GM19023 (cell line): ENCODE results near the gene FDX2.
"Not testable (repeated sequence)": the region's sequence is repeated elsewhere in the genome, so short reads cannot be mapped to it uniquely, and the experiment has no call there.

Experiments used
- ATAC-seq: cut with Tn5 transposase; IDR thresholded peaks from one replicate; pipeline ENCODE4 v1.9.1; 2021; ENCODE audit warnings: mild to moderate bottlenecking, moderate library complexity; ENCODE audit not compliant: unreplicated experiment

FDX2 gene

GRCh38 chr19:10285393-10285792 lies 30.4 kb downstream of the FDX2 start:
- ATAC-seq, result no peak

DNA sequence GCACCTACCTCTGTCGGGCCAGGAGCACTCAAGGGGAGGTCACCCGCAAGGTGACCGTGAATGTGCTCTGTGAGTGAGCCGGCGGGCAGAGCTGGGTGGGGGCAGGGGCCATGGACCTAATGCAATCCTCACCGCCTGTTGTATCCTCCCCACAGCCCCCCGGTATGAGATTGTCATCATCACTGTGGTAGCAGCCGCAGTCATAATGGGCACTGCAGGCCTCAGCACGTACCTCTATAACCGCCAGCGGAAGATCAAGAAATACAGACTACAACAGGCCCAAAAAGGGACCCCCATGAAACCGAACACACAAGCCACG lies 30.9 kb downstream of the FDX2 start:
- no peak for ATAC-seq

DNA sequence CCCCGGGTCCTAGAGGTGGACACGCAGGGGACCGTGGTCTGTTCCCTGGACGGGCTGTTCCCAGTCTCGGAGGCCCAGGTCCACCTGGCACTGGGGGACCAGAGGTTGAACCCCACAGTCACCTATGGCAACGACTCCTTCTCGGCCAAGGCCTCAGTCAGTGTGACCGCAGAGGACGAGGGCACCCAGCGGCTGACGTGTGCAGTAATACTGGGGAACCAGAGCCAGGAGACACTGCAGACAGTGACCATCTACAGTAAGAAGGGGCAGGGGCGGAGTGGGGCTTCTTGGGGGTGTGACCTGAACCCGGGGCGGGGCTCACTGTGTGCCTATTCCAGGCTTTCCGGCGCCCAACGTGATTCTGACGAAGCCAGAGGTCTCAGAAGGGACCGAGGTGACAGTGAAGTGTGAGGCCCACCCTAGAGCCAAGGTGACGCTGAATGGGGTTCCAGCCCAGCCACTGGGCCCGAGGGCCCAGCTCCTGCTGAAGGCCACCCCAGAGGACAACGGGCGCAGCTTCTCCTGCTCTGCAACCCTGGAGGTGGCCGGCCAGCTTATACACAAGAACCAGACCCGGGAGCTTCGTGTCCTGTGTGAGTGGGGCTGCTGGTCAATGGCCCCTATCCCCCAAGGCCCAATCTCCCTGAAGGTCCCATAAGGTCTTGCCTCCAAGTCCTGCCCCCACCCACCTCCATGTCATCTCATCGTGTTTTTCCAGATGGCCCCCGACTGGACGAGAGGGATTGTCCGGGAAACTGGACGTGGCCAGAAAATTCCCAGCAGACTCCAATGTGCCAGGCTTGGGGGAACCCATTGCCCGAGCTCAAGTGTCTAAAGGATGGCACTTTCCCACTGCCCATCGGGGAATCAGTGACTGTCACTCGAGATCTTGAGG lies 31.5 kb downstream of the FDX2 start:
- ATAC-seq, result no peak

- ATAC-seq, result no peak
Measured at GRCh38 chr19:10283301-10284064, 32.3 kb downstream of the FDX2 start.

GRCh38 chr19:10282043-10282442 lies 33.8 kb downstream of the FDX2 start:
- not testable (repeated sequence) for ATAC-seq

- ATAC-seq, result no peak
Measured at GRCh38 chr19:10279737-10280442, 35.9 kb downstream of the FDX2 start.

DNA sequence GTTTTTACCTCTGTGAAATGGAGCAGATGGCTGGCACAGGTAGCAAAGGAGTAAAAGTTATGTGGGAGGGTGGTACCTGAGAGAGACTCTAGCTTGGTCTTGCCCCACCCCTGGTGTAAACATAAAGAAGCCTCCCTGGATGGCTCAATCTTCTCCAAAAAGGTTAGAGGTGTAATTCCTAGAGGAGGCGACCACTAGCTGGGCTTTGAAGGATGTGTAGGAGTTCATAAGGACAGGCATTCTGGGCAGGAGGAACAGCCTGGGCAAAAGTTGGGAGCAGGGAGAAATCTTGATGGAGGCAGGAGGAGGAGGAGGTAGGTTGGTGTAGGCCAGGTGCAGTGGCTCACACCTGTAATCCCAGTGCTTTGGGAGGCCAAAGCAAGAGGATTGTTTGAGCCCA lies 36.9 kb downstream of the FDX2 start:
- no peak for ATAC-seq

- ATAC-seq, result no peak
Measured at GRCh38 chr19:10277795-10278589, 37.8 kb downstream of the FDX2 start.

DNA sequence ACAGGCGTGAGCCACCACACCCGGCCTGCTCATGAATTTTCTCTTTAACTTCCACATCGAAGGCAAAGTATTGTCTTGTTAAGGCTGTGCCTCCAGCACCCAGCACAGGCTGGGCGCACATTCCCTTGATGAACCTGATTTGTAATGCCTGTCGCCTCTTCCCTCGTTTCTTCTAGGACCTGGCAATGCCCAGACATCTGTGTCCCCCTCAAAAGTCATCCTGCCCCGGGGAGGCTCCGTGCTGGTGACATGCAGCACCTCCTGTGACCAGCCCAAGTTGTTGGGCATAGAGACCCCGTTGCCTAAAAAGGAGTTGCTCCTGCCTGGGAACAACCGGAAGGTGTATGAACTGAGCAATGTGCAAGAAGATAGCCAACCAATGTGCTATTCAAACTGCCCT lies 41.2 kb downstream of the FDX2 start:
- no peak for ATAC-seq

GRCh38 chr19:10271543-10272086 lies 44.2 kb downstream of the FDX2 start:
- ATAC-seq, result peak; percentile 15

- ATAC-seq, result peak; percentile 50
Measured at GRCh38 chr19:10270616-10271394, 45.0 kb downstream of the FDX2 start, which contains the start of gene ICAM1. ICAM1 (plus strand) TSS chr19:10271120; CDS start chr19:10271160, 40 bp downstream.

GRCh38 chr19:10270180-10270615 lies 45.6 kb downstream of the FDX2 start:
- ATAC-seq, result peak; percentile 38

GRCh38 chr19:10269333-10270179 lies 46.3 kb downstream of the FDX2 start:
- ATAC-seq, result no peak

DNA sequence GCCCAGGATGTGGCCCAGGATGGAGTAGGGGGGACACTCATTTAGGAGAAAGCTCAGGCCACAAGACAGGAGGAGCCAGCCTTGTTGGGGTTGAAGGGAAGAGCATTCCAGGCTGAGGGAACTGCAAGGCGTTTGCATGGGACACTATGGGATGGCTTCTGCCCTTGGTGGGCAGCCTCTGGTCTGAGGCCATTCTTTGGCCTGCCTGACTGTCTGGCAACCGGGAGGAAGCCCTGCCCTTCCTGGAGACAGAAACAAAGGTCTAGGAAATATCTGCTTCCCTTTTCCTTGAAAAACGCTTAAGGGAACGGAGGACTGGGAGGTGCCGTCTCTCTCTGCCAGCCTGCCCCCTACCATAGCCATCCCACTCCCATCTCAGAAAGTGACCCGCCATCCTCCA lies 47.7 kb downstream of the FDX2 start:
- ATAC-seq, result no peak

GRCh38 chr19:10266706-10267105 lies 49.1 kb downstream of the FDX2 start:
- ATAC-seq, result no peak

GRCh38 chr19:10262771-10263170 lies 53.0 kb downstream of the FDX2 start:
- ATAC-seq, result no peak

DNA sequence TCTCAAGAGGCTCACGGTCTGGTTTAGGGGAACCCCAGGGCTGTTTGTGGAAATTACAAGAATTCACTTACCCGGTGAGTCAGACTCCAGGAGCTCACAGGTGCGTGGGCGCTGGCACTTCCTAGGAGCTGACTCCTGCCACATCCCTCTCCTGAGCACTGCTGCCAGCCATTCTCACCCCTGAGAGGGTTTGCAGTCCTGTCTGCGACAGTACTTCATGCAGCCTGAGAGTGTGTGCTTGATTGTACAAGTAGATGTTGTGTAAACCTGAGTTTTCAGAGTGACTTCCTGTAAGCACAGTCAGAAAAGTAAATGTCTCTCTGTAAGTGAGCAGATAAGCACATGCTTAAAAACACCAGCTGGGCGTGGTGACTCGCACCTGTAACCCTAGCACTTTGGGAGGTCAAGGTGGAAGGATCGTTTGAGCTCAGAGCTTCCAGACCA lies 55.7 kb downstream of the FDX2 start:
- ATAC-seq, result no peak
